ENCODE measurements around the gene AP5M1. TPM values are rescaled to one million over a fixed set of nuclear protein-coding genes. Genes with fewer than 3 reads are reported as not detected.

Gene AP5M1
- total and polyA plus RNA-seq, 2 of the 13 experiments (the other 11 are each of a cell fraction or from before 2014, with no cell fraction given) = 14.8 to 35.0 TPM

- no peak for TF ChIP-seq ZSCAN30 (CRISPR knock-in tag; IDR thresholded peaks at IDR 0.05)
- TF ChIP-seq AKAP8 (CRISPR knock-in tag; IDR thresholded peaks at IDR 0.05) = no peak
- peak in 1 of 2 experiments; percentile 92; a peak in 3 of 4 replicates for TF ChIP-seq HMGXB4 (CRISPR knock-in tag; IDR thresholded peaks at IDR 0.05; ENCODE audit: borderline replicate concordance in 1 of 2, low read depth in 1 of 2)
- TF ChIP-seq TRAFD1 (CRISPR knock-in tag; IDR thresholded peaks at IDR 0.05; ENCODE audit: borderline replicate concordance) = no peak
- TF ChIP-seq ZBTB4 (CRISPR knock-in tag; IDR thresholded peaks at IDR 0.05; ENCODE audit: borderline replicate concordance) = peak; percentile 60; the same call in 1 of the 2 replicates
- TF ChIP-seq ZNF776 (CRISPR knock-in tag; IDR thresholded peaks at IDR 0.05) = peak; percentile 76; the same call in 1 of the 2 replicates
- no peak for TF ChIP-seq SIX1 (CRISPR knock-in tag; IDR thresholded peaks at IDR 0.05; ENCODE audit: borderline replicate concordance)
- no peak for TF ChIP-seq ZNF251 (CRISPR knock-in tag; IDR thresholded peaks at IDR 0.05)
- TF ChIP-seq KLF12 (CRISPR knock-in tag; IDR thresholded peaks at IDR 0.05; ENCODE audit: borderline replicate concordance) = no peak
- TF ChIP-seq RARA (CRISPR knock-in tag; IDR thresholded peaks at IDR 0.05) = no peak
- TF ChIP-seq ZFP62 (CRISPR knock-in tag; IDR thresholded peaks at IDR 0.05) = no peak
- TF ChIP-seq ZBTB21 (CRISPR knock-in tag; IDR thresholded peaks at IDR 0.05) = no peak; the same call in 1 of the 2 replicates
- no peak for TF ChIP-seq RNF219 (CRISPR knock-in tag; IDR thresholded peaks at IDR 0.05)
- no peak for TF ChIP-seq ZIK1 (CRISPR knock-in tag; IDR thresholded peaks at IDR 0.05; ENCODE audit: borderline replicate concordance, low read depth)
- TF ChIP-seq NR2C2 (CRISPR knock-in tag; IDR thresholded peaks at IDR 0.05; ENCODE audit: borderline replicate concordance) = peak; percentile 87
- TF ChIP-seq CREB3 (CRISPR knock-in tag; IDR thresholded peaks at IDR 0.05) = no peak
- 0 out of 2 replicates have a peak, but pooled peaks have one; percentile 3 for TF ChIP-seq HCFC1 (IDR thresholded peaks at IDR 0.05; ENCODE audit: low read depth, low read length)
Measured at GRCh38 chr14:57268161-57269069, at the start of gene AP5M1, which contains the start of gene EXOC5 (continued).
